NB4 (cell line): ENCODE results near the gene LRBA.

Experiments
- DNase-seq: peaks from one replicate; pipeline ENCODE4 v3.0.0; 2010; ENCODE audit warnings: low read depth
- H3K4me3 ChIP-seq: one replicate; pipeline ENCODE4 v1.5.1; 2011; ENCODE audit warnings: mild to moderate bottlenecking, low read depth, low read length, moderate library complexity
- CTCF ChIP-seq: IDR thresholded peaks from one replicate; pipeline ENCODE4 v1.5.1; 2012; ENCODE audit warnings: low read depth, low read length
- MAX ChIP-seq: IDR thresholded peaks from 2 replicates; pipeline ENCODE4 v1.6.1; 2011; ENCODE audit warnings: low read depth, low read length
- MYC ChIP-seq: IDR thresholded peaks from 2 replicates; pipeline ENCODE4 v1.6.1; 2011; ENCODE audit warnings: low read depth, low read length
- POLR2A ChIP-seq: IDR thresholded peaks from 2 replicates; pipeline ENCODE4 v1.6.1; 2011; ENCODE audit warnings: mild to moderate bottlenecking; ENCODE audit not compliant: insufficient read length; ENCODE audit errors: extremely low read depth

LRBA gene

GRCh38 chr4:150310159-150310895, 704.8 kb downstream of the LRBA start:
- DNase-seq = no peak
- TF ChIP-seq POLR2A (no peak), MAX (no peak), MYC (no peak), CTCF (no peak)
- no peak overlapping the region for H3K4me3 ChIP-seq

GRCh38 chr4:150308824-150309472, 706.1 kb downstream of the LRBA start:
- no peak overlapping the region for H3K4me3 ChIP-seq
- no peak for DNase-seq
- no peak for TF ChIP-seq MAX
- no peak for TF ChIP-seq POLR2A
- no peak for TF ChIP-seq CTCF
- no peak for TF ChIP-seq MYC

- no peak for DNase-seq
- TF ChIP-seq POLR2A = no peak
- TF ChIP-seq CTCF = no peak
- no peak for TF ChIP-seq MAX
- TF ChIP-seq MYC = no peak
- H3K4me3 ChIP-seq = no peak overlapping the region
These were observed 708.4 kb downstream of the LRBA start for GRCh38 chr4:150306719-150307118.

GRCh38 chr4:150305995-150306394, 709.1 kb downstream of the LRBA start:
- no peak overlapping the region for H3K4me3 ChIP-seq
- TF ChIP-seq POLR2A (no peak), MYC (no peak), CTCF (no peak), MAX (no peak)
- DNase-seq = no peak

- peak; percentile 90 for DNase-seq
- TF ChIP-seq CTCF (no peak), MYC (no peak), MAX (peak; percentile 88), POLR2A (no peak)
These were observed 712.5 kb downstream of the LRBA start for GRCh38 chr4:150302553-150302952.

More at GRCh38 chr4:150302553-150302952, 712.5 kb downstream of the LRBA start:
- no peak overlapping the region for H3K4me3 ChIP-seq
